Activated naive CD4-positive, alpha-beta T cell treated with Interleukin-2 at 50 U/mL for 16 hours (primary cell): Measurements from ENCODE around the gene KBTBD4.
A peak's percentile ranks its signal among the peaks of the same experiment; 100 is the strongest.
"Not testable (repeated sequence)": the region's sequence is repeated elsewhere in the genome, so short reads cannot be mapped to it uniquely, and the experiment has no call there.

Experiments
- DNase-seq: peaks from one replicate; pipeline ENCODE4 v3.0.0-alpha.2; 2020

Gene KBTBD4

DNA sequence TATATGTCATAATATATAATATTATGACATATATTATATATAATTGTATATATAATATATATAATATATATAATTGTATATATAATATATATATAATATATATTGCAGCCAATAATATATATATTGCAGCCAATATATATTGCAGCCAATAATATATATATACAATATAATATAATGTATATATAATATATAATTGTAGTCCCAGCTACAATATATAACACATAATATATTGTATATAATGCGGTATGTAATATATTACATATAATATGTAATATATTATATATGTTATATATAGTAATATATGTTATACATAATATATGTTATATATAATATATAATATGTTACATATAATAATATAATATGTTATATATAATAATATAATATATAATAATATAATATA is 20.1 kb downstream of the KBTBD4 start:
- DNase-seq: no peak

DNA sequence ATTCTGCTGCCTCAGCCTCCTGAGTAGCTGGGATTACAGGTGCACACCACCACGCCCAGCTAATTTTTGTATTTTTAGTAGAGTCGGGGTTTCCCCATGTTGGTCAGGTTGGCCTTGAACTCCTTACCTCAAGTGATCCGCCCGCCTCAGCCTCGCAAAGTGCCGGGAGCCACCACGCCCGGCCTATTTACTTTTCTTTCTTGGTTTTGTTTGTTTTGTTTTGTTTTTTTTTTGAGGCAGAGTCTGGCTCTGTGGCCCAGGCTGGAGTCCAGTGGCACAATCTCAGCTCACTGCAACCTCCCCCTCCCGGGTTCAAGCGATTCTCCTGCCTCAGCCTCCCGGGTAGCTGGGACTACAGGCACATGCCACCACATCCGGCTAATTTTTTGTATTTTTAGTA is 21.8 kb downstream of the KBTBD4 start:
- not testable (repeated sequence) for DNase-seq

DNA sequence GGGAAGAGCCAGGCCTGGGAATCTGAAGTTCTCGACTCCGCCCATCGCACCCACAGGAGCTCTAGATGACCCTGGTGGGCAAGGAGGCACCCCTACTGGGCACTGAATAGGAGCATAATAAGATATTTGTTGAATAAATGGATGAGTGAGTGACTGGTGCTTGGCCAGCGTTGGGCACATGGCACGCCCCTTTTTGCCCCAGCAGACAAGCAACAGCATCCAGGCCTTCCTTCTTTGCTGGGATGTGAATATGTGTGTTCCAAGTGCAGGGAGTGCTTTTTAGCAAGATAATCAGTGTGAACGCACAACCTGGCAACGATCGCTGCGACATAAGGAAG is 25.4 kb downstream of the KBTBD4 start:
- DNase-seq: no peak

DNA sequence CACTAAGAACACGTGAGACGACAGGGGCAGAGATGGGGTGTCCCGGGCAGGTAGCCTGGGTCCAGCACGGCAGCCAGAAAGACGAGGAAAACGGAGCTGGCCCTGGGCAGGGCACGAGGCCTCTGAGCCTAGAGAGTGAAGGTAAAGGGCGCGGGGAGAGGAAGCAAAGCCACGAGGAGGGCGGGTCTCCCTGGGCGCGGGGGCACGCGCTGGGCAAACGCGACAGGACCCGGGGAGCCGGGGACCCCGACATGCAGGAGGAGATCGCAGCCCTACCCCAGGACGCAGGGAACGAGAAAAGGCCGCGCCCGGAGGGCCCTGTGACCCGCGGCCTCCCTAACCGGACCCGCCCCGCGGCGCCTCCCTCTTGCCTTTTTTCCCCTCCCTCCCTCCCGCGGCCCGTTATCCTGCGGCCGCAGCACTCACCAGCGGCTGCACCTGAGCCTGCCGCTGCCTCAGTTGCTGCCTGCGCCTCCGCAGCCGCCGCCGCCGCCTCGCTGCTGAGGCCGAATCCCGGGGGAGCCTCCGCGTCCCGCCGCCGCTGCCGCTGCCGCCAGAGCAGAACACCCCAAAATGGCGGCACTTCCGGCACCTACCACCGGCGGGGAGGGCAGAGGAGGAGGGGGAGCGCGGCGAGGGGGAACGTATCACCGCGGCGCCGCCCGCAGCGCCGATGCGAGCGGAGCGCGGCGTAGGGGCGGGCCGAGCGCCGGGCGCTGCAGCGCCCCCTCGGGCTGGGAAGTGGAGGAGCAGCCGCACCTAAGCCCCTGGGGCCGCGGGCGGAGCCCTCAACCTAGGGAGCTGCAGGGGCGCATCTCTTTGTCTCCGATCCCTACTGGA is 26.0 kb downstream of the KBTBD4 start, which contains the start of gene CELF1:
Gene CELF1, minus strand, starts transcription at position 567 of the 840 bp plus-strand sequence. CDS start 53,609 bp downstream, outside the sequence.
- DNase-seq: peak; percentile 93

DNA sequence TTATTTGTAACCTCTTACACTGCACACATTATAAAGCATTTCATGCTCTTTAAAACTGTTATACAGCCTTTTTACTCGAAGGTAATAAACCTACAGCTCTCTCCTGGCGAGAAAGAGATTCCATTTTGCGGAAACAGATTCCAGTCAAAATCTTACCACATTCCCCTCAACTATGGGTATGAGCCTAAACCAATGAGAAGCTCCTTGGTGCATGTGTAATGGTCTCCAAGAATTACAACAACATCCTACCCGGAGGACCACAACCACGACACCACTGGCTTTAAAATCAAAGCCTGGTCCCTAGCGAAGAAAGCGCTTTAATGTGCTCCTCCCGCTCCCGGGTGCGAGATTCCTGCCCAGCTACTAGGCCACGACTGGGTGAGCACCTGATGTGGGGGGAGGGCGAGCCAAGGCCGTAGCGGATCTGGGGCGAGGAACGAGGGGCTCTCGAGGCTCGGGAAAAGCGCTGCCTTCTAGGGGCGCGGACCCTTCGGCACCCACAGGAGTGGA is 26.7 kb downstream of the KBTBD4 start:
- no peak for DNase-seq

DNA sequence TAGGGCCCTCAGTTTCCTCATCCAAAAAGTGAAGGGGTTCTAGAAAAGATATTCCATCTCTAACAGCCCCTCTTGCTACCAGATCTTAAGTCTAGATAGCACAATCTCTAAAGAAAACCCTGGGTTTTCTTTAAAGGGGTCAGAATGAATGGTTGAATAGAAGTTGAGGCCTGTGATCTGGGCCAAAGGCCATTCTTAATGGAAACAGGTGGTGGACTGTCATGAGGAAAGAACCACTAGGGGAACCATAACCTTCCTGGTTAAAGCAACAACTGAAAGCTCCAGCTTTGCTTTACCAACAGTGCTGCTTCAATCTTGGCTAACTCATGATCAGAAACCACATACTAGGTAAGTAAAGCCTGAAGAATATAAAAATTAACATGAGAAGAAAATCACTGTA is 27.7 kb downstream of the KBTBD4 start:
- DNase-seq: no peak

DNA sequence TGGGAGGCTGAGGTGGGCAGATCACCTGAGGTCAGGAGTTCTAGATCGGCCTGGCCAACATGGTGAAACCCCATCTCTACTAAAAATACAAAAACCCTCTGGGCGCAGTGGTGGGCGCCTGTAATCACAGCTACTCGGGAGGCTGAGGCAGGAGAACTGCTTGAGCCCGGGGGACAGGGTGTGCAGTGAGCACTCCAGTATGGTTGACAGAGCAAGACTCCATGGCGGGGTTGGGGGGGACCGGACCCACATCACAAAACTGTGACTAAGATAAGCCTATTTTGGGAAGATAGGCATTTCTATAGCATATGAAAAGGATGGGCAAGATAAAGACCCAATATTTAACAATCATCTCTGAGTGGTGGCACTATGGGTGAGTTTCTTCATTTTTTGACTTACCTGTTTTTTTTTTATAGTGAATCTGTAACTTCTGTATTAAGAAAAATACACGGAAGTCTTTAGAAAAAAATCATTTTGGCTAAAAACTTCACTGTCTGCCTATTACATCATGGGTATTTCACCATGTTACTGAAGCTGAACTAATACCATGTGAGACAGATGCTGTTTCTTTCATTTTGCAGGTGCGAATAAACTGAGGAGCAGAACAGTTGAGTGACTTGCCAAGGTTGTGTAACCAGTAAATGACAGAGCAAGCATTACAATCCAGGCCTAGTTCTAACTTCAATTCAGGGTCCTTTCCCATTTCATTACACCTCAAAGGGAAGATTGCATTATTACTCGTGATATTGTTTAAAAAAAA is 28.3 kb downstream of the KBTBD4 start:
- DNase-seq: no peak

DNA sequence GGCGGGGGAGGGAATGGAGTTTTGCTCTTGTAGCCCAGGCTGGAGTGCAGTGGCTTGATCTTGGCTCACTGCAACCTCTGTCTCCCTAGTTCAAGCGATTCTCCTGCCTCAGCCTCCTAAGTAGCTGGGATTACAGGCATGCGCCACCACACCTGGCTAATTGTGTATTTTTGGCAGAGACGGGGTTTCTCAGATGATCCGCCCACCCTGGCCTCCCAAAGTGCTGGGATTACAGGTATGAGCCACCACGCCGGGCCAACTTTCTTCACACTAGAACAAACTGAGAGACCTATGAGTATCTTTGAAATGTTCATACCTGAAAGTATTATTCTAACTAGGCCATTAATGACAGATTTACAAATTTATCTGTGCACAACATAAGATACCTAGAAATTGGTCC is 32.5 kb downstream of the KBTBD4 start:
- DNase-seq: not testable (repeated sequence)

DNA sequence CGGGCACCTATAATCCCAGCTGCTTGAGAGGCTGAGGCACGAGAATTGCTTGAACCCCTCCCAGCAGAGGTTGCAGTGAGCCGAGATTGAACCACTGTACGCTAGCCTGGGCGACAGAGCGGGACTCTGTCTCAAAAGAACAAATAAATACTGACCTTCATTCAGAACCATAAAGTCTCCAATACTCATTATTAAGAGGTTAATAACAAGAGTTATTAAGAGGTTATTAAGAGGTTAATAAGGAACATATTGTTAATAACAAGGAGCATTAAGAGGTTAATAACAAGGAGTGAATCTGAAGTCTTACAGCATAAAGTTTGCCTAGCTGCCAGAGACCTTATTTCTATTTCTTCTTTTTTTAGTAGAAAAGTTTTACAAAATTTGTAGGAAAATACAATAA is 33.5 kb downstream of the KBTBD4 start:
- DNase-seq: no peak

DNA sequence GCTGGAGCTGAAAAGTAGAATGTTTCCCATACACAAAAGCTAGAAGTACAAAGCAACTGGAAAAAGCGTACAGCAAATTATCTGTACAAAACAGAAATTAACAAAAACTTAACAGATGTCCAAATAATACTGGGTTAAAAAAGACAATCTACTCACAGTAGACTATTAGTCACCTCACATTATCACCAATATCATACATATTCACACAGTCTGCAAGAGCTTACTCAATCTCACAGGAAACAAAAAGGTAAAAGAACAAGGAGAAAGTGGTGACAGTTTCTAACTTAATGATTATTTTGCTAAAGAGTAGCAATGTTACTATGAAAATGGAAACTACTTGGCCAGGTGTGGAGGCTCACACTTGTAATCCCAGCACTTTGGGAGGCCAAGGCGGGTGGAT is 37.7 kb downstream of the KBTBD4 start:
- no peak for DNase-seq

DNA sequence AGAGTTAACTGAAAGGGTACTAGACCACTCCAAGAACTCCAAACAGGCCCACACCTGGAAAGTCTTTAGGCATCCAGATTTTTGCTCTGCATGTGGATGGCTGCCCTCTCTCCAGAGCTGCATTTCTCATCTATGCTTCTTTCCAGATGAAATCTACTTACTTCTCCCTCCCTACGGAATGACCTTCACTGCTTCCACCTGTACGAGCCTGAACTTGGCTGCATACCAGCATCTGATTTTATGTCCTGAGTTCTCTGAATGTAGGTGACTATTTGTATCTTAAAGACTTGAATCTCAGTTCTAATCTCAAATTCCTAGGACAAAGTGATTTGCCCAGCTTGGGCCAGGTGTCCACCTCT is 39.1 kb downstream of the KBTBD4 start:
- DNase-seq: no peak

DNA sequence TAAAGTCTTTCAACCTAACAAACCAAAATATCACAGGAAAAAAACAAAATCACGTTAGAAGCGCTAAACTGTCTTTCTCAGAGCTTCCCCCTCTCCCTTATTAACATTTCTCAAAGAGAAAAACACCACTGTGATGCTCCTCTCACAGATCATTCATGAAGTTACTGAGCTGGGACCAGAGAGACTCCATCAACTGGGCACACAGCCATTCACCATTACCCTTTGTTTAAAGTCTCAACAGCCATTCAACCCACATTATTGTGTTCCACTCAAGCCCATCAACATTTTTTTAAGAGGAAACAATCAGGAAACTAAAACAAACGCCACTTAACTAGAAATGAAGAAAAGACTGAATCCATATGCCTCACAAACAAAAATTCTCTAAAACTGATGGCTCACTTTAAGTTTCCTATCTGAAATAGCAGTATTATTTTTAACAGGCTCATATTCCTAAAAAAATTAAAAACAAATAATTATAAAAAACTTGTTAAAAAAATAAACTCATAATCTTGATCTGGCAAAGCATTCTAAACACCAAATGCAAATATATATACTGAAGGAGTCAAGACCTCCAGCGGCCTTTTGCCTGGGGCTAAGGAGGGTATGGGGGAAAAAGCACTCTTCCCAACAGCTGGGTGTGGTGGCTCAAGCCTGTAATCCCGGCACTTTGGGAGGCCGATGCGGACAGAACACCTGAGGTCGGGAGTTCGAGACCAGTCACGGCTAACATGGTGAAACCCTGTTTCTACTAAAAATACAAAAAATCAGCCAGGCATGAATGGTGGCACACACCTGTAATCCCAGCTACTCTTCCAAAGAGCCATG is 39.8 kb downstream of the KBTBD4 start:
- DNase-seq: no peak

DNA sequence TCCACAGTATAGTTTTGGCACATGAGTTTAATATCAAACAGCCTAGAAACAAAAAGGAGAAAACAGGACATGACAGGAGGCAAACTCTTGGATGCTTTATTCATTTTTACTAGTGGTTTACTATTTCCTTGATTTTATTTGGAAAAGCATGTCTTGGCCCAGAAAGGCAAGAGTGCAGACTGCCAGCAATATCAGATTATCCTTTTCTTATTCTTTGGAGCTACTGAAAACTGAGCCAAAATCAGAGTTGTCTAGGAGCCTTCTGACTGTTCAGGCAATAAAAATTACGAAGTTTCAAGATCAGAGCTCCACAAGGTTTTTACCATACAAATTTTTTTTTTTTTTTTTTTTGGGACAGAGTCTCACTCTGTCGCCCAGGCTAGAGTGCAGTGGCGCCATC is 41.9 kb downstream of the KBTBD4 start:
- no peak for DNase-seq

DNA sequence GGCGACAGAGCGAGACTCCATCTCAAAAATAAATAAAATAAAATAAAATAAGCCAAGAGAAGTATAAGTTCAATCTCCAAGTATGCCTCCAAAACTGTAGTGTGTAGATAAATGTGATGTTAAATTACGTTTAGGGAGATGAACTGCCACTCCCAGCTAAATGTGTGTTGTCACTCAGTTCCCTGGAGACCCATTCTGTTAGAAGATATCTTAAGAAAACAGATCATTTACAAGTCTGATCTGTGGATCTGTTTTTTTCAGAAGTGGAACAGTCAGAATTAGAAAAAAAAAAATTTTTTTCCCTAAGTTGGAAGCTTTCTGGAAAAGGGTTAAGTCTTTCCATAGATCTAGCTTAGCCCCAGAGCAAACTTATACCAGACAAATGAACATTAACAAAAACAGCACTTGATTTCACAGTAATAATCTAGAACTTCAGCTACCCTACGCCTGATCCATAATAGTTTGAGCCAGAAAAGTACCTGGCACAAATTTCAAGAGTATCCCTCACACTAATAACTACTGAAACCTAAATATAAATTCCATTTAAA is 44.0 kb downstream of the KBTBD4 start:
- DNase-seq: no peak

DNA sequence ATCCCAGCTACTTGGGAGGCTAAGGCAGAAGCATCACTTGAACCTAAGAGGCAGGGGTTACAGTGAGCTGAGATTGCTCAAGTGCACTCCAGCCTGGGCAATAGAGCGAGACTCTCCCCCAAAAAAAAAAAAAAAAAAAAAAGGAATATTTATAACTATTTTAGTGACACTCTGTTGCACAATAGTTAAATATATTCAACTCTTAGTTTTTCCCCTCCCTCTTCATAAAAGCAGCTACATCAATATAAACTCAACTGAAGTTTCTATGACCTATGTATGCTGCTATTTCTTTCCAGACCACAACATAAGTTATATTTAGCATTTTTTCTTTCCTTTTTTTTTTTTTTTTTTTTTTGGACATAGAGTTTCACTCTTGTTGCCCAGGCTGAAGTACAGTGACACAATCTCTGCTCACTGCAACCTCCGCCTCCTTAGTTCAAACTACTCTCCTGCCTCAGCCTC is 45.0 kb downstream of the KBTBD4 start:
- no peak for DNase-seq

DNA sequence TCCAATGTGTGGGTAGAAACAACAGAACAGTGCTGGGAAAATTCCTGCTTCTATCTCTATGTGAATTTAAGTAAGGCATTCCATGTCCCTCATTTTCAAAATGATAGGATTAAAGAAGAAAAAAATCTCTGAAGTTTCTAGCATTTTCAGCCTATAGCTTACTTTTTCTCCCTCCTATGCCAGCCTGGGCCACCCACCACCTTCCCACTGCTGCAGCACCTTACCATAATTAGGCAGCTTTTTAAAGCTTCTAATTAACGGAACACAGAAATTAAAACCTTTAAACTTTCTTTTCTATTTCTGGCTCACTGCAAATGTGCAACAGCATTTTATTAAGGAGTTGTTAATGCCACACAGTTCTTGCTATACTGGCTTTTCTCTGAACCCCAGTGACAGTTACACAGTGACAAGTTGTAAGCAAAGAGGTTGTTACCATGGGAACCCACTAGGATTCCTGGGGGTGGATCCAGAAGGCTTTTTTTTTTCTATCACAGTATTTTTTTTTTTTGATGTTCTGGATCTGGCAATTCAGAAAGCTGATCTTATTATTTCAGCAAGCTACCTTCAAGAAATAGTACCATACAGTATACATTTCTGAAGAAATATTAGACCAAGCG is 46.1 kb downstream of the KBTBD4 start:
- no peak for DNase-seq

DNA sequence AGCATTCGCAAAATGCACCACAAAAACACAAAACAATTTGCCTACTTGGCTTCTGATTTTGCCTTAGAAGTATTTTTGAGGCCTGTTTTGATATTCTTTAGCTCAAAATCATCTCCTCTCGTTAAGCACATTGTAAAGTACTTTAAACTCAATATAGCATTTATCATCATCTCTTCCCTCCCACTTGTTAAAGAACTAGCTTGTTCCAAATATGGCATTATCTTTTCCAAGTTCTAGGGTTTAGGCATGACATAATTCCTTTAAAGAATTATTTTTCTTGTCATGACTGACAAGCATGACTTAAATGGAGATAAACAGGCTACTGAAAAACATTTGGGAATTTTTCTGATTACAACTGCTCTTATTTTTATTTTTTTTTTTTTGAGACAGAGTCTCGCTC is 47.1 kb downstream of the KBTBD4 start:
- DNase-seq: no peak

DNA sequence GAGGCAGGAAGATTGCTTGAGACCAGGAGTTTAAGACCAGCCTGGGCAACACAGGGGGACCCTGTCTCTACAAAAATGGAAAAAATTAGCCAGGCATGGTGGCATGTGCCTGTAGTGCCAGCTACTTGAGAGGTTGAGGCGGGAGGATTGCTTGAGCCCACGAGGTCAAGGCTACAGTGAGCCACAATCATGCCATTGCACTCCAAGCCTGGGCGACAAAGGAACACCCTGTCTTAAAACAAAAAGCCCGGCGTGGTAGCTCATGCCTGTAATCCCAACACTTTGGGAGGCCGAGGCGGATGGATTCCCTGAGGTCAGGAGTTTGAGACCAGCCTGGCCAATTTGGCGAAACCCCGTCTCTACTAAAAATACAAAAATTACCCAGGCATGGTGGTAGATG is 48.0 kb downstream of the KBTBD4 start:
- not testable (repeated sequence) for DNase-seq

DNA sequence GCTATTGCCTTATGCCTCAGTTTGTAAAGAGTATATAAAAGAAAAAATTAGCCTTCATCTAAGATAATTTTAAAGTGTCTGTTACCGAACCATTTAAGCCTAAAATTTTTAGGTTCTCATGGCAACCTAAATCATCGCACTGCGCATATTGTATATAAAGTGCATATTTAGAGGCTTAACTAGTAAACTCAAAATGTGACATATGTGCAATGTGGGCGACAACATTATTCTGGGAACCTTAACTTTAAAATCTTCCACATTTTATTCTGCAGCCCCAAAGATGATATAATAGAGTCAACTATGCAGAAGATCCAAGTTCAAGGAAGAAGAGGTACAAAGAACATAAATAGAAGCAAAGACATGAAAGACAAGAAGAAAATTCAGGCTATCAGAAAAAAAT is 48.8 kb downstream of the KBTBD4 start:
- no peak for DNase-seq

DNA sequence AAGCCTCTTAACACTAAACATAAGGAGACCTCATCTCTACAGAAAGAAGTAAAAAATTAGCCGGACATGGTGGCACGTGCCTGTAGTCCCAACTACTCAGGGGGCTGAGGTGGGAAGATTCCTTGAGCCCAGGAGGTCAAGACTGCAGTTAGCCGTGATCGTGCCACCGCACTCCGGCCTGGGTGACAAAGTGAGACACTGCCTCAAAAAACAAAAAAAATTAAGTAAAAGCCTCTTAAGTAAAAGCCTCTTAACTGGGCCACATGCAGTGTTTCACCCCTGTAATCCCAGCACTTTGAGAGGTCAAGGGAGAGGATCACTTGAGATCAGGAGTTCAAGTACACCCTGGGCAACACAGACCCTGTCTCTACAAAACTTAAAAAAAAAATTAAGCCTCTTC is 51.6 kb downstream of the KBTBD4 start:
- no peak for DNase-seq

DNA sequence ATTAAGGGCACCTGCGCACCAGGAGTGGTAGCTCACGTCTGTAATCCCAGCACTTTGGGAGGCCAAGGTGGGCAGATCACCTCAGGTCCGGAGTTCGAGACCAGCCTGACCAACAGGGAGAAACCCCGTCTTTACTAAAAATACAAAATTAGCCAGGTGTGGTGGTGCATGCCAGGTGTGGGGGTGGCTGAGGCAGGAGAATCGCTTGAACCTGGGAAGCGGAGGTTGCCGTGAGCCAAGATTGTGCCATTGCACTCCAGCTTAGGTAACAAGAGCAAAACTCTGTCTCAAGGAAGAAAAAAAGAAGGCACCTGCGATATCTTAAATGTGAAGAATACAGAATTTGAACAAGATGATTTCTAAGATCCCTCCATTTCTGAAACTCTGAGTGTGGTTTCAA is 52.7 kb downstream of the KBTBD4 start:
- DNase-seq: not testable (repeated sequence)

DNA sequence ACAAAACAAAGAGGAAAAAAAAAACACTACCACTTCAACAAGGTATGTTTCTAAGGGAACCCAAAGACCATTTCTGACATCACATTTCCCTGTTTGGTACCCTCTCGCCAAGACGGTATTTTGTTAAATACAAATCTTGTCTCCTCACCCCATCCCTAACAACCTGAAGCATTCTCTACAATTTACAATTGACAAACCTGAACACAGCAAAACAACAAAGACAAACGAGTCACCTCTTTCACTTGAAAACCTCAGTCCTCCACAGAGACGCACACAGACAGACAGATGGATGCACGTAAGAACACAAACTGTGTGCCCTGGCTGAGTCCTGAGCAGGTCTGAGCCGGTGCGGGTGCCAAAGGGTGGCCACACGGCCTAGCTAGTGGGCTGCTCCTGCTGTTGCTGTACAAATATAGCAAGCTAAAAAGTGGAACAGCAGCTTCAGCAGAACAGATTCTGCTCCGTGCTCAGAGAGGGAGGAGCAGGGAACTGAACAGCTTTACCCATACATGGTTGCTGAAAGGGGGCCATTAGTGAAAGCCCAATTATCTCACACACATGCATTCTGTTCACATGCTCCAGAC is 54.4 kb downstream of the KBTBD4 start:
- no peak for DNase-seq
